HG03342 (cell line): Measurements from ENCODE around the gene PRKAG2.
"Not testable (repeated sequence)": the region's sequence is repeated elsewhere in the genome, so short reads cannot be mapped to it uniquely, and the experiment has no call there.

ENCODE experiments used
- ATAC-seq: cut with Tn5 transposase; IDR thresholded peaks from one replicate; pipeline ENCODE4 v1.9.1; 2021; ENCODE audit warnings: mild to moderate bottlenecking, moderate library complexity; ENCODE audit not compliant: unreplicated experiment

The PRKAG2 gene

GRCh38 chr7:151755131-151755801 lies 121.6 kb downstream of the PRKAG2 start:
- no peak for ATAC-seq

- no peak for ATAC-seq
Observed at GRCh38 chr7:151754688-151755130, 122.2 kb downstream of the PRKAG2 start.

- ATAC-seq, result no peak
Observed at GRCh38 chr7:151754142-151754590, 122.7 kb downstream of the PRKAG2 start.

- no peak for ATAC-seq
Observed at GRCh38 chr7:151752816-151753595, 123.9 kb downstream of the PRKAG2 start.

- no peak for ATAC-seq
Observed at GRCh38 chr7:151752037-151752436, 124.9 kb downstream of the PRKAG2 start.

- no peak for ATAC-seq
Observed at GRCh38 chr7:151748733-151749132, 128.2 kb downstream of the PRKAG2 start.

- not testable (repeated sequence) for ATAC-seq
Observed at GRCh38 chr7:151748021-151748420, 128.9 kb downstream of the PRKAG2 start.

GRCh38 chr7:151745706-151746105 lies 131.2 kb downstream of the PRKAG2 start:
- no peak for ATAC-seq

GRCh38 chr7:151744656-151745638 lies 132.0 kb downstream of the PRKAG2 start:
- no peak for ATAC-seq

GRCh38 chr7:151744051-151744580 lies 132.8 kb downstream of the PRKAG2 start:
- ATAC-seq, result no peak

- no peak for ATAC-seq
Observed at GRCh38 chr7:151743481-151743983, 133.4 kb downstream of the PRKAG2 start.

GRCh38 chr7:151742713-151743480 lies 134.0 kb downstream of the PRKAG2 start:
- no peak for ATAC-seq

- ATAC-seq, result no peak
Observed at GRCh38 chr7:151741585-151741984, 135.3 kb downstream of the PRKAG2 start.

GRCh38 chr7:151740081-151740851 lies 136.6 kb downstream of the PRKAG2 start:
- ATAC-seq, result no peak

GRCh38 chr7:151738925-151739324 lies 138.0 kb downstream of the PRKAG2 start:
- no peak for ATAC-seq

GRCh38 chr7:151736403-151736909 lies 140.5 kb downstream of the PRKAG2 start:
- no peak for ATAC-seq

GRCh38 chr7:151735851-151736402 lies 141.0 kb downstream of the PRKAG2 start:
- ATAC-seq, result no peak

- ATAC-seq, result no peak
Observed at GRCh38 chr7:151735186-151735850, 141.6 kb downstream of the PRKAG2 start.
